ENCODE data around the gene IL17RE.
"Not testable (repeated sequence)": the region's sequence is repeated elsewhere in the genome, so short reads cannot be mapped to it uniquely, and the experiment has no call there.

The IL17RE gene

DNA sequence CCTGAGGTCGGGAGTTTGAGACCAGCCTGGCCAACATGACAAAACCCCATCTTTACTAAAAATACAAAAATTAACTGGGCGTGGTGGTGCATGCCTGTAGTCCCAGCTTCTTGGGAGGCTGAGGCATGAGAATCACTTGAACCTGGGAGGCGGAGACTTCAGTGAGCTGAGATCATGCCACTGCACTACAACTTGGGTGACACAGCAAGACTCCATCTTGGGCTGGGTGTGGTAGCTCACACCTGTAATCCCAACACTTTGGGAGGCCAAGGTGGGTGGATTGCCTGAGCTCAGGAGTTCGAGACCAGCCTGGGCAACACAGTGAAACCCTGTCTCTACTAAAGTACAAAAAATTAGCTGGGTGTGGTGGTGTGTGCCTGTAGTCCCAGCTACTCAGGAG, 26.4 kb upstream of the IL17RE start:
- H2BK5ac ChIP-seq (ENCODE audit: low read length); H4K91ac ChIP-seq (ENCODE audit: low read depth, low read length, poor library complexity); H2BK120ac ChIP-seq (ENCODE audit: low read depth, low read length); H3K14ac ChIP-seq (ENCODE audit: low read length); H3K4me1 ChIP-seq (ENCODE audit: control insufficient read depth in 2 of 2, insufficient read depth in 1 of 2, low read depth in 1 of 2, low read length in 2 of 2); H3K4me3 ChIP-seq (ENCODE audit: low read length in 2 of 2); DNase-seq (ENCODE audit: low spot score); H3K79me1 ChIP-seq (ENCODE audit: low read depth, low read length); H3K27ac ChIP-seq (replicated peaks; ENCODE audit: low read length); H2AFZ ChIP-seq (ENCODE audit: low read length); H4K8ac ChIP-seq (ENCODE audit: low read depth, low read length); H2BK12ac ChIP-seq (ENCODE audit: low read length); H3K4me2 ChIP-seq (ENCODE audit: insufficient read depth, low read length, poor library complexity, severe bottlenecking); H3K9me3 ChIP-seq (replicated peaks in 1 of 2; ENCODE audit: control insufficient read depth in 2 of 2, insufficient read depth in 1 of 2, low read depth in 1 of 2, low read length in 2 of 2); H3K9ac ChIP-seq (ENCODE audit: low read depth, low read length, poor library complexity); H3K36me3 ChIP-seq (replicated peaks in 1 of 2; ENCODE audit: control insufficient read depth in 2 of 2, insufficient read depth in 2 of 2, low read length in 2 of 2); H3K4ac ChIP-seq (ENCODE audit: low read length); H2BK15ac ChIP-seq (ENCODE audit: low read length); H3K18ac ChIP-seq (ENCODE audit: low read length); H3K23ac ChIP-seq (ENCODE audit: low read depth, low read length, poor library complexity); H2AK5ac ChIP-seq (ENCODE audit: low read depth, low read length): not testable (repeated sequence)
- peaks cover 0 to 15% (median 0%) of the 10 kb centered on the region in 3 experiments for H3K27me3 ChIP-seq (ENCODE audit: control insufficient read depth in 3 of 3, insufficient read depth in 3 of 3, low read depth in 1 of 3, low read length in 3 of 3)
- WGBS, 2 donors (ENCODE audit: extremely low coverage in 2 of 2, insufficient read length in 2 of 2, insufficient replicate concordance in 1 of 2): no CpG with 5 or more reads among the region's 4 CpGs

DNA sequence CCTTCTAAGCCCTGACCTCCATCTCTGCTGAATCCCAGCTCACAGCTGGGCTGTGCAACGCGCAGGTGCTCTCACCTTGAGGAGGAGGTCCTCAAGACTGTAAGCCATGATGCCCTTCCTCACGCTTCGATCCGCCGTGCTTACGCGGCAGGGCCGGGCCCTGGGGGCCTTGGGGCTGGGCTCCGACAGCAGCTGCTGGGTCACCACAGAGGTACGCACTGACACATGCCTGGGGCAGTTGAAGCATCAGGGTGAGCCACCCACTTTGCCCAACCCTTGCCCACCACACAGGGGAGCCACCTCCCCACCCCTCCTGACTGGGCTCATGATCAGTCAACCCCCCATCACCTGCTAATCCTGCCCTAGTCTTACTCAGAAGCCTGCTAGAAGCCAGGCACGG, 25.7 kb upstream of the IL17RE start:
- no peak overlapping the region for H2BK120ac ChIP-seq (ENCODE audit: low read depth, low read length)
- H3K4me3 ChIP-seq (ENCODE audit: low read length in 2 of 2): no peak overlapping the region
- no peaks in the 10 kb centered on the region for H3K9me3 ChIP-seq (replicated peaks in 1 of 2; ENCODE audit: control insufficient read depth in 2 of 2, insufficient read depth in 1 of 2, low read depth in 1 of 2, low read length in 2 of 2)
- no peaks in the 10 kb centered on the region for H3K36me3 ChIP-seq (replicated peaks in 1 of 2; ENCODE audit: control insufficient read depth in 2 of 2, insufficient read depth in 2 of 2, low read length in 2 of 2)
- no peaks in the 10 kb centered on the region for H3K4me1 ChIP-seq (ENCODE audit: control insufficient read depth in 2 of 2, insufficient read depth in 1 of 2, low read depth in 1 of 2, low read length in 2 of 2)
- H3K9ac ChIP-seq (ENCODE audit: low read depth, low read length, poor library complexity): no peak overlapping the region
- no peak overlapping the region for H2BK12ac ChIP-seq (ENCODE audit: low read length)
- no peak overlapping the region for H3K4ac ChIP-seq (ENCODE audit: low read length)
- H4K8ac ChIP-seq (ENCODE audit: low read depth, low read length): no peak overlapping the region
- H2AK5ac ChIP-seq (ENCODE audit: low read depth, low read length): no peak overlapping the region
- H3K79me1 ChIP-seq (ENCODE audit: low read depth, low read length): no peaks in the 10 kb centered on the region
- no CpG with 5 or more reads among the region's 12 CpGs for WGBS, 2 donors (ENCODE audit: extremely low coverage in 2 of 2, insufficient read length in 2 of 2, insufficient replicate concordance in 1 of 2)
- no peak overlapping the region for H3K14ac ChIP-seq (ENCODE audit: low read length)
- H3K27me3 ChIP-seq (ENCODE audit: control insufficient read depth in 3 of 3, insufficient read depth in 3 of 3, low read depth in 1 of 3, low read length in 3 of 3): peaks cover 0 to 15% (median 0%) of the 10 kb centered on the region in 3 experiments
- no peak overlapping the region for H3K27ac ChIP-seq (replicated peaks; ENCODE audit: low read length)
- no peak overlapping the region for H2BK15ac ChIP-seq (ENCODE audit: low read length)
- H3K4me2 ChIP-seq (ENCODE audit: insufficient read depth, low read length, poor library complexity, severe bottlenecking): no peak overlapping the region
- no peak overlapping the region for H3K23ac ChIP-seq (ENCODE audit: low read depth, low read length, poor library complexity)
- no peak overlapping the region for H4K91ac ChIP-seq (ENCODE audit: low read depth, low read length, poor library complexity)
- H2BK5ac ChIP-seq (ENCODE audit: low read length): no peak overlapping the region
- H3K18ac ChIP-seq (ENCODE audit: low read length): no peak overlapping the region
- no peak overlapping the region for H2AFZ ChIP-seq (ENCODE audit: low read length)
- no peak for DNase-seq (ENCODE audit: low spot score)

DNA sequence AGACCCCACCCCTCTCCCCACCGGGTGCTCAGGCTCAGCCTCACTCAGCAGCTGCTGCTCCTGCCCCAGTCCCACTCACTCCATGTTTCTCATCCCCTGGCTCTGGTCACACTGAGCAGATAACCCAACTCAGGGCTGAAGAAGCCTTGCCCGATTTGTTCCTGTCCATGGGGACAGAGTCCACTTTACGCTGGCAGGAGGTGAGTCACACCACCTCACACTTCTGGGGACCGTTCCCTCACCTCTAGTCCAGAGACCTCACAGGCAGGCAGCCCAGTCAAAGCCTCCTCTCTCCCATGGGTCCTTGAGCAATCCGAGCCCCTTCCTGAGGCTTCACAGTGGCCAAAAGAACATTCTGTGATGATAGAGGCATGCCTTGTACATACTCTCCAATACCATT, 23.9 kb upstream of the IL17RE start:
- Histone ChIP-seq H3K9ac (ENCODE audit: low read depth, low read length, poor library complexity) (no peak overlapping the region), H3K36me3 (replicated peaks in 1 of 2; ENCODE audit: control insufficient read depth in 2 of 2, insufficient read depth in 2 of 2, low read length in 2 of 2) (no peaks in the 10 kb centered on the region), H2BK12ac (ENCODE audit: low read length) (peak overlapping the region; percentile 16), H3K79me1 (ENCODE audit: low read depth, low read length) (no peaks in the 10 kb centered on the region), H2BK15ac (ENCODE audit: low read length) (no peak overlapping the region), H4K8ac (ENCODE audit: low read depth, low read length) (peak overlapping the region; percentile 72), H3K4me1 (ENCODE audit: control insufficient read depth in 2 of 2, insufficient read depth in 1 of 2, low read depth in 1 of 2, low read length in 2 of 2) (no peaks in the 10 kb centered on the region), H3K27me3 (ENCODE audit: control insufficient read depth in 3 of 3, insufficient read depth in 3 of 3, low read depth in 1 of 3, low read length in 3 of 3) (peaks cover 0 to 15% (median 0%) of the 10 kb centered on the region in 3 experiments), H3K27ac (replicated peaks; ENCODE audit: low read length) (no peak overlapping the region), H3K14ac (ENCODE audit: low read length) (no peak overlapping the region), H3K9me3 (replicated peaks in 1 of 2; ENCODE audit: control insufficient read depth in 2 of 2, insufficient read depth in 1 of 2, low read depth in 1 of 2, low read length in 2 of 2) (no peaks in the 10 kb centered on the region), H2AK5ac (ENCODE audit: low read depth, low read length) (no peak overlapping the region), H2AFZ (ENCODE audit: low read length) (no peak overlapping the region), H3K4ac (ENCODE audit: low read length) (no peak overlapping the region), H3K4me2 (ENCODE audit: insufficient read depth, low read length, poor library complexity, severe bottlenecking) (no peak overlapping the region), H2BK120ac (ENCODE audit: low read depth, low read length) (no peak overlapping the region), H3K4me3 (ENCODE audit: low read length in 2 of 2) (no peak overlapping the region), H3K18ac (ENCODE audit: low read length) (no peak overlapping the region), H2BK5ac (ENCODE audit: low read length) (no peak overlapping the region), H4K91ac (ENCODE audit: low read depth, low read length, poor library complexity) (no peak overlapping the region), H3K23ac (ENCODE audit: low read depth, low read length, poor library complexity) (no peak overlapping the region)
- no peak for DNase-seq (ENCODE audit: low spot score)
- no CpG with 5 or more reads among the region's 5 CpGs for WGBS, 2 donors (ENCODE audit: extremely low coverage in 2 of 2, insufficient read length in 2 of 2, insufficient replicate concordance in 1 of 2)

DNA sequence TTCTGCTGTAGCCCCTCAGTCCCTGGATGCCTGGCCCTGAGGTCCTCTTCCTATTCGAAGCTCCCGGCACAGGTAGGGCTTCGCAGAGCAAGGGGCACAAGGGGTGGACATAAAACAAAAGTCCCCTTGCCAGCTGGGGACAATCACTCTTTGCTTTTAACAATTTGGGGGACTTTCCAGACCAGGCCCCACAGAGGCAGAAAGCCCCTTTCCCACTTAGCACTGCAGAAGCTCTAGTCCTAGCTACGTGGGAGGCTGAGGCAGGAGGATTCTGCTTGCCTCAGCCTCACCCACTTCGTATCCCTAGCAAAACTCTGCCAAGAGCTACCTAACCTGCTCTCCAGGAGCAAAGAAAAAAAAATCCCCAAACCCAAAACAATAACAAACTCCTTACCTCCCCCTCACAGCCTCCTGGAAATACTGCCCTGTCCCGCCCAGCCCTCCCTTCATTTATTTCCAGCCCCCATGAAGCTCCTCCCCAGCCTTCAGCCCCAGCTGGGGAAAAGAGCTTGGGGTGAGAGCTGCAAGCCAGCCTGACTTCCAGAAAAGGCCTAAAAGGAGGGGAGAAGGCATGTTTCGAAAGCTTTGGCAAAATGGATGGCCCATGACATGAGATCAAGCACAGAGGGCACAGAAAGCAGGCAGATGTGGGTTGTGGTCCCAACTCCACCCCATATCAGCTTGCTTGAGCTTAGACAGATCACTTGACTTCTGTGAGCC, 22.7 kb upstream of the IL17RE start, which contains the start of gene CIDEC:
Gene CIDEC (minus strand): TSS at position 424 of the 720 bp plus-strand sequence. CDS start 1,767 bp downstream, outside the sequence.
- Histone ChIP-seq H3K27ac (replicated peaks; ENCODE audit: low read length) (no peak within 1 kb of the TSS), H2BK12ac (ENCODE audit: low read length) (no peak within 1 kb of the TSS), H3K4me2 (ENCODE audit: insufficient read depth, low read length, poor library complexity, severe bottlenecking) (no peak within 1 kb of the TSS), H2BK15ac (ENCODE audit: low read length) (no peak within 1 kb of the TSS), H3K4ac (ENCODE audit: low read length) (no peak within 1 kb of the TSS), H3K9me3 (replicated peaks in 1 of 2; ENCODE audit: control insufficient read depth in 2 of 2, insufficient read depth in 1 of 2, low read depth in 1 of 2, low read length in 2 of 2) (no peaks in the 10 kb centered on the region), H3K18ac (ENCODE audit: low read length) (no peak within 1 kb of the TSS), H3K23ac (ENCODE audit: low read depth, low read length, poor library complexity) (no peak within 1 kb of the TSS), H3K14ac (ENCODE audit: low read length) (no peak within 1 kb of the TSS), H3K4me3 (ENCODE audit: low read length in 2 of 2) (no peak within 1 kb of the TSS), H2BK5ac (ENCODE audit: low read length) (no peak within 1 kb of the TSS), H2BK120ac (ENCODE audit: low read depth, low read length) (no peak within 1 kb of the TSS), H2AFZ (ENCODE audit: low read length) (no peak within 1 kb of the TSS), H4K8ac (ENCODE audit: low read depth, low read length) (no peak within 1 kb of the TSS), H3K4me1 (ENCODE audit: control insufficient read depth in 2 of 2, insufficient read depth in 1 of 2, low read depth in 1 of 2, low read length in 2 of 2) (no peaks in the 10 kb centered on the region), H3K36me3 (replicated peaks in 1 of 2; ENCODE audit: control insufficient read depth in 2 of 2, insufficient read depth in 2 of 2, low read length in 2 of 2) (no peaks in the 10 kb centered on the region), H3K79me1 (ENCODE audit: low read depth, low read length) (no peaks in the 10 kb centered on the region), H3K9ac (ENCODE audit: low read depth, low read length, poor library complexity) (no peak within 1 kb of the TSS), H4K91ac (ENCODE audit: low read depth, low read length, poor library complexity) (no peak within 1 kb of the TSS), H2AK5ac (ENCODE audit: low read depth, low read length) (no peak within 1 kb of the TSS), H3K27me3 (ENCODE audit: control insufficient read depth in 3 of 3, insufficient read depth in 3 of 3, low read depth in 1 of 3, low read length in 3 of 3) (peaks cover 0 to 15% (median 0%) of the 10 kb centered on the region in 3 experiments)
- no peak for DNase-seq (ENCODE audit: low spot score)
- no CpG with 5 or more reads among the region's 7 CpGs for WGBS, 2 donors (ENCODE audit: extremely low coverage in 2 of 2, insufficient read length in 2 of 2, insufficient replicate concordance in 1 of 2)

Data from neuronal stem cell (in vitro differentiated cells).